ENCODE data around the gene TMCO4.

Gene TMCO4

GRCh38 chr1:19717467-19717866 is 82.2 kb downstream of the TMCO4 start:
- no peak for DNase-seq (ENCODE audit: low read depth in 2 of 2)

GRCh38 chr1:19715334-19716203 is 84.1 kb downstream of the TMCO4 start:
- DNase-seq (ENCODE audit: low read depth in 2 of 2) = peak; percentile 83 to 87

DNA sequence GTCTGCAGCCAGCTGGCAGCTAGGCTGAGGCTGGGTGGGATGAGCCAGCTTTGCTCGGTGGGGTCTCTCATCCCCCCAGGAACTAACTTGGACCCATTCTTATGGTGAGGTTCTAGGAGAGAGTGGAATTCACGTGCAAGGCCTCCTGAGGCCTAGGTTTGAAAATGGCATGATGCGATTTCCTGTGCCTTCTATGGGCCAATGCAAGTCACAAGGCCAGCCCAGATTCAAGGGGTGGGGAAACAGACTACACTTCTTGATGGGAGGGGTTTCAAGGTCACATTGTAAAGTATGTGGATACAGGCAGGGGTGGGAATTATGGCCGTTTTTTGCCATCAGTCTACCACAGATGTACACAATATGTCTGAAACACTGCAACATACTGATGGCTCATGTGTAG is 86.8 kb downstream of the TMCO4 start:
- no peak for DNase-seq (ENCODE audit: low read depth in 2 of 2)

DNA sequence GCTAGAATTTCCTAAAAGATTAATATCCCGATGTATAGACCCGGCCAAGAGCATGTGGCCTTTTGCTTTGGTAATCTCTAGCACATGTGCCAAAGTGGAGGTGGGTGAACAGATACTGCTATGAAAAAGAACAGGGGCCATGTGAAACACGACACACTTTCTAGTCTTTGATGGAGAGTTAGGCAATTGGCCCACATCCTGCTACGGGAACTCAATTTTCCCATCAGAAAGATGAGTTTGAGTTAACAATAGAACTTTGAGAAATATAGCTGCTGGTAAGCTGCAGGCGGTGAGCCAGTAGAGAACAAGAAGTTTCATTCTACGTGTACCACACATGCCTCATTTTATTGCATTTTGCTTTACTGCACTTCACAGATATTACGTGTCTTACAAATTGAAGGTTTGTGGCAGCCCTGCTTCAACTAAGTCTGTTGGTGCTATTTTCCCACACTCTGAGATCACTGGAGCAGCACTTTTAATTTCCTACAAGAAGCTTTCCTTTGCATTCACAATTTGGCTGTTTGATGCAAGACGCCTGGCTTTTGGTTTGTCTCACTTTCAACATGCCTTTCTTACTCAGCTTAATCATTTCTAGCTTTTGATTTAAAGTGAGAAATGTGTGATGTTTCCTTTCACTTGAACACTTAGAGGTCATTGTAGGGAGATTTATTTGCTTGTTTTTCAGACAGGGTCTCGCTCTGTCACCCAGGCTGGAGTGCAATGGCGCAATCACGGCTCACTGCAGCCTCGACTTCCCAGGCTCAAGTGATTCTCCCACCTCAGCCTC is 88.7 kb downstream of the TMCO4 start:
- peak in 1 of 2 donors; percentile 17 for DNase-seq (ENCODE audit: low read depth in 2 of 2)

DNA sequence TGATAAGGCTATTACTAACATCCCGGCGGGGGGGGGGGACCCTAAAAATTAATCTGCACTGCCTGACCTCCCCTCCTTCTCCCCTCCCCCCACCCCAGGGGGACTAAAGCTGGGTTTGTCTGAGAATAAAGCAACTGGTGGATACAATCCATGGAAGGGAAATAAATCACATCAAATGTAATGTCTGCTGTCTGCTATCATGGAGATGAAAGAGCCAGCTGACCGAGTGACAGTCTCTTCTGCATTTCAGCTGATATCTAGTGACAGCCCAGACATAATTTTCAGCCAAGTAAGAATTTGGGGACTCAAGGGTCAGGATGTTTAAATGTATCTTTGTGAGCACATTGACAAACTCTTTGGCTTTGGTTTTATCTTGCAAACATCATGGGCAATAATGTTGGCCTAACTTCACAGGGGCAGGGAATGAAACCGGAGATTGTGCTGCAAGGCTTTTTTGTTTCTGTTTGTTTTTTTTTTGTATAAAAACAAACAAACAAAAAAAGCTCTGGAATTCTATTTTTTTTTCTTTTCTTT is 90.4 kb downstream of the TMCO4 start:
- no peak for DNase-seq (ENCODE audit: low read depth in 2 of 2)

- DNase-seq (ENCODE audit: low read depth in 2 of 2) = no peak
These were observed 91.1 kb downstream of the TMCO4 start for GRCh38 chr1:19708567-19709110.

DNA sequence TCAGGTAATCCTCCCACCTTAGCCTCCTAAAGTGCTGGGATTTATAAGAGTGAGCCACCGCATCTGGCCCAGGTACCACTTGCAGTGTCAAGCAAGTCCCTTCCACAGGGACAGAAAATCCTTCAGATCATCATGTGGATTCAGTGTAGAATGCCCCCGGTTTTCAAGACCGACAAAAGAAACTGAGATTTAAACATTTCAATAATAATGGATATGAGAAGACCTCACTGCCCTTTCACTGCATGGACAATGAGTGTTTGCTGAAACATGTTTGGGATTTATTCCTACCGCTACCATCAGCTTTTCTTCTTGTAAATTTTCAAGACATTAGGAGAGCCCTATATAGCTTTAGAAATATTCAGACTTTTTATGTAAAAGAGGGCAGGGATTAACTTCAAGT is 93.6 kb downstream of the TMCO4 start:
- DNase-seq (ENCODE audit: low read depth in 2 of 2) = no peak

DNA sequence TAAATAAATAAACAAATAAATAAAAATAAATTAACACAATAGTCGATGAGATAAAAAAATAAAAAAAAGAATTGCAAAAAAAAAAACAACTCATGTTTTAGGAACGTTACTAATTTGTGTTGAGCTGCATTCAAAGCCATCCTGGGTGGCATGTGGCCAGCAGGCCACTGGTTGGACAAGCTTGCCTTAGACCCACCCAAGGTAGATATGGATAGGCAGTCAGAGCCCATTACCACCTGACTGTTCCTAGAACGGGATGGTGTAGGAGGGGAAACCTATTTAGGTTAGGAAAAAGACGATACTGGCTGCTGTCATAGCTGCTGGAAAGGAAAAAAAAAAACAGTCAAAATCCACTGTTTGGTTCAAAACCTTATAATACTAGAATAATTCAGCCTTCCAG is 94.3 kb downstream of the TMCO4 start:
- no peak for DNase-seq (ENCODE audit: low read depth in 2 of 2)

DNA sequence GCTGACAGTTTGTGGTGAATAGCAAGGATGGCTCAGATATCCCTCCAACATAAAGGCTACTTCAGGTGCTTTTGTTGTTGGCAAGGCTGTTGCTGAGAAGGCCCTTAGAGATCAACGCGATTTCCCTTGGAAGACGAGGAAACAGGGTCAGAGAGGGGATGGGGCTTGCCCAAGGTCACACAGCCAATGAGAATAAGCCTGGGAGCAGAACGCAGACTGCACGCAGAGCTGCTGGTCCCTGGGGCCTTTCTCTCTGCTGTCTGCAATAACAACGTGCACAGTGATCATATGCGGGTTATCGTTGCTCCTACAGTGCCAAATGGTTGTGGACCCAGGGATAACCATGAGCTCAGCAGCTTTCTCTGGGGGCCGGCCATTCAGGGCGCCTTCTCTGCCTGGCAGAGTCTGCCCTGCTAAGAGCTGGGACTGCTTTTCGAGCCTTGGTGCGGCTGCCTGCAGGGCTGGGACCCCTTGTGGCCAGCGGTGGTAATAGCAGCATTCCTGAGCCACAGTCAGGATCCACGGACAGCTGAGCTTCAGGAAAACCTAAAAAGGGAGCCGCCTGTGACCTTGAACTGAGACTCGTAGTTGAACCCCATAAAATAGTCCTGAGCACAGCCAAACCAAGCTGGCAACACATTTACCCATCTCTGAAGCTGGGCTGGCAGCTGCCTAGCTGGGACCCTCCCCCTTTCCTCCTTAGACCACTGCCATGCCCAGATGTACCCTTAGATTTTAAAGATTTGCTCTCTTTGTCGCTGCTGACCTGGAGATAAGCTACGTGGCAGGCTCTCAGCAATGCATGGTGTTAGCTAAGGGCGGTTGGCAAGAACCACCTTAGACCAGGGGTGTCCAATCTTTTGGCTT is 95.2 kb downstream of the TMCO4 start:
- peak in 1 of 2 donors; percentile 42 for DNase-seq (ENCODE audit: low read depth in 2 of 2)

GRCh38 chr1:19703280-19703679 is 96.4 kb downstream of the TMCO4 start:
- no peak for DNase-seq (ENCODE audit: low read depth in 2 of 2)

GRCh38 chr1:19700079-19700777 is 99.5 kb downstream of the TMCO4 start:
- DNase-seq (ENCODE audit: low read depth in 2 of 2) = no peak

GRCh38 chr1:19698181-19698580 is 101.5 kb downstream of the TMCO4 start:
- no peak for DNase-seq (ENCODE audit: low read depth in 2 of 2)

DNA sequence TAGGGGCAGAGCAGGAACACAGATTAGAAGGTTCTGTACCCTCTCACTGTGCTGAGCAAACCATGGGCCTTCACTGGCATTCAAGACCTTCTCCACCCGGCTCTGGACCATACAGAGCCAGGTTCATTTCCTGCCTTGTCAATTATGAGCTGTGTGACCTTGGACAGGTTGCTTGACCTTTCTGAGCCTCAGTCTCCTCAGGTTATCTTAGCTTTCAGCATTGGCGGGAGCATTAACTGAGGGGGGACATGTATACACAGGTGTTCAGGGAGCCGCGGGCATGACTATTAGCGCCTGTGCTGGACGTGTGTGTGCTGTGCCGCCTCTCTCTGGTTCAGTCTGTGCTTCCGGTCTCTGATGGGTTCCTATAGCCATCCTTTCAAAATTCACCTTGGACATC is 102.9 kb downstream of the TMCO4 start:
- no peak for DNase-seq (ENCODE audit: low read depth in 2 of 2)

- DNase-seq (ENCODE audit: low read depth in 2 of 2) = no peak
These were observed 103.9 kb downstream of the TMCO4 start for GRCh38 chr1:19695772-19696171.

DNA sequence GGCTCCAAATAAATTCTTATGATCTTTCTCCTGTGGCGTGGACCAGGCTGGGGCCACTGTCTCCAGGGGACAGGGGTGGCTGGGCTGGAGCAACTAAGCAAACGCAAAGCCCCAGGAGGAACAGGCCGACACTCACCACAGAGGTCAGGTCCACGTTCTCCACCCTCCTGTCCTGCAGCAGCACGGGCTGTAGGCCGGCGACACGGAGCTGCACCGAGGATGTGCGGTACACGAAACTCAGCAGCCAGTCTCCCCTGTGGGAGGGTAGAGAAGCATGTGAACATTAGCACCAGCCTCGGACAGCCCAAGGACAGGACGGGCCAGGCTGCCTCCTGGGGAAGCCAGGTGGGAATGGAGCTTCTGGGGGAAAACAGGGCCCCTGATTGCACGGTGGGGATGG is 105.4 kb downstream of the TMCO4 start:
- no peak for DNase-seq (ENCODE audit: low read depth in 2 of 2)

GRCh38 chr1:19690342-19690741 is 109.4 kb downstream of the TMCO4 start:
- DNase-seq (ENCODE audit: low read depth in 2 of 2) = no peak

GRCh38 chr1:19689856-19690255 is 109.9 kb downstream of the TMCO4 start:
- DNase-seq (ENCODE audit: low read depth in 2 of 2) = no peak

GRCh38 chr1:19689085-19689757 is 110.5 kb downstream of the TMCO4 start:
- DNase-seq (ENCODE audit: low read depth in 2 of 2) = no peak

DNA sequence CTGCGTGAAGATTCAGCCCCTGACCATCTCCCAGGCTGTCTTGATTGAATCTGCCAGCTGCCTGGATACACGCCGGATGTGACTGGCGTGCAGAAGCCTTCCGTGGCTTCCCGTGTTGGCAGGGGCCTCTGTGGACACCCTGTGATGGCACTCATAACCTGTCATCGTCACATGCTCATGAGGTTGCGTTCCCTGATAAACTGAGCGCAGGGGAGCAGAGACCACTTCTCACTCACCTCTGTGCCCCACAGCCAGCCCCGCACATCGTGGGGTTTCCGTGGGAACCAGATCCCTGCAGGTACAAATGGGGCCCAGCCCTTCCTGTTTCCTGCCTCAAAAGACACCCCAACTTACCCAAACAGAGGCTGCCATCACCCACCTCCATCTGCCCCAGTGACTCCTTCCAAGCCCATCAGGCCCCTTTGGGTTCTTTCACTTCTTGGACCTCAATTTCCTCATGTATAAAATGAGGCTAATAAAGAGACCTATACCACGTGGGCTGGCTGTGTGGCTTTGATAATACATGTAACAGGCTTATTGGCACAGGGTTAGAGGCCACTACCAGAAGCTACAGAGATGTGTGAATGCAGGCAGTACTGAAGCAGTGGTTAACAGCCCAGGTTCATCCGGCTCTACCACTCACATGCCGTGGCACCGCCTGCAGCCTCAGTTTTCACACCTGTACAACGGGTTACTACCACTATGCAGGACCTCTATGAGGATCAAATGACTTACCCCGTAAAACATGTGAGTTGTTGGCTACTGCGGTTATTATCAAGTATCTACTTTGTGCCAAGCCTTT is 111.5 kb downstream of the TMCO4 start:
- DNase-seq (ENCODE audit: low read depth in 2 of 2) = no peak

Measured in stimulated activated CD8-positive, alpha-beta memory T cell treated with anti-CD3 and anti-CD28 coated beads, Interleukin-2, amount 100 ng/mL, for 48 hours (primary cell).